CD4-positive, alpha-beta T cell treated with Interferon gamma for 1 hour (primary cell): ENCODE data around the gene IFI35.
"Not testable (repeated sequence)": the region's sequence is repeated elsewhere in the genome, so short reads cannot be mapped to it uniquely, and the experiment has no call there.

Source experiments
- DNase-seq: peaks from one replicate; pipeline ENCODE4 v3.0.0-alpha.2; 2020

The IFI35 gene

GRCh38 chr17:42997984-42998938 is 8.3 kb upstream of the IFI35 start, which contains the start of gene RPL27:
TSS of gene RPL27 (plus strand) at chr17:42998419. CDS start at chr17:42998751, 332 bp downstream.
- DNase-seq: peak; percentile 99

- no peak for DNase-seq
Observed at GRCh38 chr17:42999003-42999525, 7.5 kb upstream of the IFI35 start.

- DNase-seq: not testable (repeated sequence)
Observed at GRCh38 chr17:43000894-43001293, 5.7 kb upstream of the IFI35 start.

- no peak for DNase-seq
Observed at GRCh38 chr17:43003542-43004172, 2.9 kb upstream of the IFI35 start.

GRCh38 chr17:43010667-43011308 is 4.2 kb downstream of the IFI35 start:
- DNase-seq: no peak

GRCh38 chr17:43011728-43012472 is 5.3 kb downstream of the IFI35 start:
- DNase-seq: no peak

- no peak for DNase-seq
Observed at GRCh38 chr17:43013296-43013695, 6.7 kb downstream of the IFI35 start.

- no peak for DNase-seq
Observed at GRCh38 chr17:43014020-43014648, 7.5 kb downstream of the IFI35 start.

- DNase-seq: no peak
Observed at GRCh38 chr17:43014649-43015542, 8.3 kb downstream of the IFI35 start.

- DNase-seq: no peak
Observed at GRCh38 chr17:43015579-43015978, 9.0 kb downstream of the IFI35 start.

- DNase-seq: no peak
Observed at GRCh38 chr17:43016216-43016615, 9.6 kb downstream of the IFI35 start.

- peak; percentile 63 for DNase-seq
Observed at GRCh38 chr17:43018008-43018853, 11.6 kb downstream of the IFI35 start.

GRCh38 chr17:43018932-43019331 is 12.3 kb downstream of the IFI35 start:
- DNase-seq: no peak

- DNase-seq: no peak
Observed at GRCh38 chr17:43019418-43019817, 12.8 kb downstream of the IFI35 start.

GRCh38 chr17:43020030-43020621 is 13.5 kb downstream of the IFI35 start:
- no peak for DNase-seq

- DNase-seq: peak; percentile 39
Observed at GRCh38 chr17:43020789-43021740, 14.5 kb downstream of the IFI35 start.

GRCh38 chr17:43021741-43022512 is 15.3 kb downstream of the IFI35 start, which contains the start of gene VAT1:
TSS of gene VAT1 (minus strand) at chr17:43022385. CDS start at chr17:43022322, 63 bp downstream.
- DNase-seq: peak; percentile 46
